HCT116 (cell line): ENCODE measurements around the gene COX15. TPM values are rescaled to one million over a fixed set of nuclear protein-coding genes. Genes with fewer than 3 reads are reported as not detected.

Experiments used
- ATAC-seq: fragments of 200-7000 bp; cut with Tn5 transposase; 2 replicates; pipeline ENCODE4 v1.9.1; 2020; ENCODE audit warnings: mild to moderate bottlenecking, moderate library complexity
- BruUV-seq: library from RNA; stranded (reverse); fragments of 400-500 nt; replicated peaks from 2 replicates; lab custom pipeline; 2021; lab: Mats Ljungman, UMichigan
- CTCF ChIA-PET: fragments of 300-600 bp; sonication (Branson Sonifier 250); formaldehyde crosslinking; loops from one replicate; lab custom pipeline; 2021; ENCODE audit warnings: antibody characterized with exemption; lab: Charles Lee
- POLR2A ChIA-PET: fragments of 300-600, 350-600 bp; sonication (Branson Sonifier 250); formaldehyde crosslinking; loops from one replicate; lab custom pipeline; 2021; ENCODE audit warnings: antibody characterized with exemption; lab: Charles Lee
- RAD21 ChIA-PET, 2 experiments: fragments of 300-600 bp; sonication (Branson Sonifier 250); formaldehyde crosslinking; loops; one replicate each; lab custom pipeline; 2023; ENCODE audit warnings: low total read pairs in 2 of 2; ENCODE audit not compliant: uncharacterized antibody in 2 of 2, unreplicated experiment in 2 of 2, low non-redundant PET in 1 of 2; lab: Charles Lee
- DNase-seq: peaks from one replicate; pipeline ENCODE4 v3.0.0-alpha.2; 2010; ENCODE audit warnings: low read depth, low spot score
- H2AFZ ChIP-seq: fragments of 200-600 bp; shearing (Covaris generic), sonication (generic); 2 replicates; pipeline ENCODE4 v1.6.1; 2017; ENCODE audit warnings: low read depth, mixed run types, mixed read lengths, antibody characterized with exemption, low read length; ENCODE audit not compliant: poor library complexity, severe bottlenecking
- H3K27ac ChIP-seq: 2 replicates; pipeline ENCODE4 v1.5.1; 2012; ENCODE audit warnings: low read depth, low read length
- H3K27me3 ChIP-seq: fragments of 200-600 bp; sonication (generic); 2 replicates; pipeline ENCODE4 v1.6.1; 2016; ENCODE audit warnings: mixed run types, low read length, mixed read lengths; ENCODE audit not compliant: insufficient read depth
- H3K36me3 ChIP-seq, 2 experiments: fragments of 200-500 bp in 1 of 2; fragments of 200-600 bp in 1 of 2; sonication (Bioruptor generic) in 1 of 2; sonication (generic) in 1 of 2; 2 replicates each; pipeline versions ENCODE4 v1.5.1 to v1.6.1; 2014 to 2016; ENCODE audit warnings: low read length in 2 of 2, inconsistent platforms in 1 of 2, mixed read lengths in 1 of 2, mixed run types in 1 of 2; ENCODE audit not compliant: insufficient read depth in 2 of 2, control insufficient read depth in 1 of 2
- H3K4me1 ChIP-seq, 2 experiments: fragments of 200-600 bp in 1 of 2; sonication (generic) in 1 of 2; 2 replicates each; pipeline versions ENCODE4 v1.5.1 to v1.6.1; 2012 to 2017; ENCODE audit warnings: low read length in 2 of 2, inconsistent platforms in 1 of 2, mild to moderate bottlenecking in 1 of 2, mixed read lengths in 1 of 2, mixed run types in 1 of 2, moderate library complexity in 1 of 2; ENCODE audit not compliant: insufficient read depth in 2 of 2, control insufficient read depth in 1 of 2
- H3K4me2 ChIP-seq: fragments of 200-600 bp; sonication (generic); 2 replicates; pipeline ENCODE4 v1.6.1; 2017; ENCODE audit warnings: mixed run types, low read length, mixed read lengths
- H3K4me3 ChIP-seq, 2 experiments: fragments of 200-600 bp in 1 of 2; sonication (generic) in 1 of 2; replicated peaks in 1 of 2; 2 replicates each; pipeline ENCODE4 v1.5.1; 2011 to 2016; ENCODE audit warnings: low read length in 2 of 2, control low read depth in 1 of 2, low read depth in 1 of 2, mild to moderate bottlenecking in 1 of 2, mixed read lengths in 1 of 2, mixed run types in 1 of 2
- H3K79me2 ChIP-seq: fragments of 200-600 bp; sonication (generic); 2 replicates; pipeline ENCODE4 v1.6.1; 2017; ENCODE audit warnings: mild to moderate bottlenecking, mixed run types, low read length, moderate library complexity, mixed read lengths; ENCODE audit not compliant: insufficient read depth
- H3K9ac ChIP-seq: fragments of 200-600 bp; sonication (generic); 2 replicates; pipeline ENCODE4 v1.6.1; 2016; ENCODE audit warnings: low read length, mixed read lengths
- H3K9me2 ChIP-seq: fragments of 200-600 bp; sonication (generic), shearing (Covaris generic); 2 replicates; pipeline ENCODE4 v1.6.1; 2017; ENCODE audit warnings: mixed run types, mild to moderate bottlenecking, moderate library complexity; ENCODE audit not compliant: insufficient read depth
- H3K9me3 ChIP-seq, 2 experiments: fragments of 200-500 bp in 1 of 2; fragments of 200-600 bp in 1 of 2; sonication (Bioruptor generic) in 1 of 2; sonication (generic) in 1 of 2; 2 replicates each; pipeline ENCODE4 v1.6.1; 2014 to 2017; ENCODE audit warnings: low read length in 2 of 2, mixed read lengths in 2 of 2, inconsistent platforms in 1 of 2, low read depth in 1 of 2, mild to moderate bottlenecking in 1 of 2, mixed run types in 1 of 2, moderate library complexity in 1 of 2; ENCODE audit not compliant: control insufficient read depth in 1 of 2, insufficient read depth in 1 of 2
- H4K20me1 ChIP-seq: fragments of 200-600 bp; sonication (generic), shearing (Covaris generic); 2 replicates; pipeline ENCODE4 v1.6.1; 2017; ENCODE audit warnings: mixed run types, mild to moderate bottlenecking, moderate library complexity; ENCODE audit not compliant: insufficient read depth
- CEBPB ChIP-seq: IDR thresholded peaks from 2 replicates; pipeline ENCODE4 v1.6.1; 2012; ENCODE audit warnings: low read depth
- EGR1 ChIP-seq: IDR thresholded peaks from 2 replicates; pipeline ENCODE4 v1.6.1; 2012; ENCODE audit warnings: low read depth
- ELF1 ChIP-seq: IDR thresholded peaks from 2 replicates; pipeline ENCODE4 v1.6.1; 2012; ENCODE audit warnings: low read depth, borderline replicate concordance
- EZH2 ChIP-seq: fragments of 200-600 bp; sonication (generic); IDR thresholded peaks from 2 replicates; pipeline ENCODE4 v1.6.1; 2017; ENCODE audit warnings: antibody characterized with exemption, mixed run types
- FOSL1 ChIP-seq: IDR thresholded peaks from 2 replicates; pipeline ENCODE4 v1.6.1; 2012; ENCODE audit warnings: low read depth
- POLR2AphosphoS5 ChIP-seq: IDR thresholded peaks from 2 replicates; pipeline ENCODE4 v1.6.1; 2011; ENCODE audit warnings: mild to moderate bottlenecking, low read depth, low read length, moderate library complexity
- RAD21 ChIP-seq: IDR thresholded peaks from 2 replicates; pipeline ENCODE4 v1.6.1; 2012; ENCODE audit warnings: low read depth, mild to moderate bottlenecking
- SP1 ChIP-seq: IDR thresholded peaks from 2 replicates; pipeline ENCODE4 v1.6.1; 2012; ENCODE audit warnings: low read depth
- SRF ChIP-seq: IDR thresholded peaks from 2 replicates; pipeline ENCODE4 v1.6.1; 2012; ENCODE audit warnings: low read depth
- TCF7L2 ChIP-seq: IDR thresholded peaks from 2 replicates; pipeline ENCODE4 v1.7.0; 2011; ENCODE audit warnings: borderline replicate concordance, inconsistent platforms; ENCODE audit not compliant: insufficient read depth, insufficient read length; ENCODE audit errors: extremely low read depth
- YY1 ChIP-seq: IDR thresholded peaks from 2 replicates; pipeline ENCODE4 v1.6.1; 2011; ENCODE audit warnings: low read length, low read depth, moderate library complexity, mild to moderate bottlenecking; ENCODE audit not compliant: insufficient replicate concordance; ENCODE audit errors: extremely low read depth
- ZFX ChIP-seq: fragments of 450-650 bp; IDR thresholded peaks from 2 replicates; pipeline ENCODE4 v1.6.1; 2017
- ZNF274 ChIP-seq: fragments of 200-500 bp; sonication (Bioruptor generic); IDR thresholded peaks from 2 replicates; pipeline ENCODE4 v1.6.1; 2014; ENCODE audit warnings: mild to moderate bottlenecking, low read depth, low read length, inconsistent platforms
- intact Hi-C: fragments of 100-400 bp; cut with micrococcal nuclease; formaldehyde crosslinking; loops from 2 replicates; pipeline ENCODE4 v1.10.0; 2022
- total RNA-seq: library from RNA; stranded (reverse); gene quantifications from one replicate; pipeline ENCODE4 v1.2.1, GENCODE V29; 2021; ENCODE audit not compliant: unreplicated experiment
- TF ChIP-seq, protein P1 (sequence below): IDR thresholded peaks from 2 replicates; pipeline ENCODE4 v1.6.1; 2012
- TF ChIP-seq, protein P2 (sequence below): IDR thresholded peaks from 2 replicates; pipeline ENCODE4 v1.6.1; 2011; ENCODE audit warnings: mild to moderate bottlenecking, low read length, moderate library complexity; ENCODE audit not compliant: insufficient replicate concordance; ENCODE audit errors: extremely low read depth
- TF ChIP-seq, protein P3 (sequence below), 3 experiments: fragments of 200-600 bp in 1 of 3; sonication (generic) in 1 of 3; IDR thresholded peaks in 2 of 3; conservative IDR thresholded peaks in 1 of 3; 2 replicates each; pipeline ENCODE4 v1.5.1; 2012 to 2017; ENCODE audit warnings: low read depth in 2 of 3, low read length in 2 of 3, antibody characterized with exemption in 1 of 3, borderline replicate concordance in 1 of 3, control low read depth in 1 of 3, mild to moderate bottlenecking in 1 of 3, mixed read lengths in 1 of 3, mixed run types in 1 of 3, moderate library complexity in 1 of 3; ENCODE audit not compliant: insufficient read depth in 1 of 3

COX15 gene
- total RNA-seq, 1 experiment from 2014 or later, result 79.6 TPM

DNA sequence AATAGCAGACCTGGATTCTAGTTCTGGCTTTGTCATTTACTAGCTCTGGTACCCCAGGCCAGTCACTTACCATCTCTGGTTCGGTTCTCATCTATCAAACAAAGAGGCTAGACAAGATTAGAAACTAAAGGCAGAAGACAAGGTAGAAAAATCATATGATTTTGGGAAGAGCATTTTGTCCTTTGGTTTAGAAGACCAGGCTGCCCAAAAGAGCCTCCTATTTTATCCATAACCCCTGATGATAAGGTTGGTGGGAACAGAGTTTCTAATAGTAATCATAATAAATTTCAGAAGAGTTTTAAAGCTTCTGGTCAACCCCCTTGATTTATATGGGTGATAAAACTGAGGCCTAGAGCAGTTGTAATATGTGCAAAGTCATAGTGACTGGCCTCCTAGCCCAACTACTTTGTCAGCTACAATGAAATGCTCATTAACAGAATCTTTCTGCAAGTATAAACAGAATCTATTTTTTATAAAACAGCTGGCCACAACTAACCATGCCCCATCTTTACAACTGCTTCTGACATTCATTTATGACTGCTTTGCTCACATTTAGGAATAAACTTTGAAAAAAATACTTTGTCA, 23.4 kb downstream of the COX15 start:
- Histone ChIP-seq H3K27ac (no peak overlapping the region), H3K4me3 (no peak overlapping the region), H3K4me1 (no peaks in the 10 kb centered on the region), H3K9me2 (no peaks in the 10 kb centered on the region), H3K36me3 (peaks cover 22 to 29% of the 10 kb centered on the region in 2 experiments; a peak in 3 of 4 replicates), H4K20me1 (no peaks in the 10 kb centered on the region), H3K79me2 (no peaks in the 10 kb centered on the region), H3K9ac (no peak overlapping the region), H3K9me3 (no peaks in the 10 kb centered on the region), H2AFZ (no peak overlapping the region), H3K4me2 (no peak overlapping the region), H3K27me3 (no peaks in the 10 kb centered on the region)
- ChIA-PET CTCF (interaction anchor here (1.1 kb wide), 1 partner anchor 224 kb away, joined by 3 read pairs; no protein-coding TSS in a partner anchor), POLR2A (no interaction called here), RAD21 (no interaction called here)
- intact Hi-C loops, result loop anchor here (5.0 kb wide), 1 partner anchor 221 kb away; no protein-coding TSS in a partner anchor
- no TSS peak for BruUV-seq
- no peak for TF ChIP-seq ZNF274
- no peak for TF ChIP-seq TCF7L2
- TF ChIP-seq, protein P1, sequence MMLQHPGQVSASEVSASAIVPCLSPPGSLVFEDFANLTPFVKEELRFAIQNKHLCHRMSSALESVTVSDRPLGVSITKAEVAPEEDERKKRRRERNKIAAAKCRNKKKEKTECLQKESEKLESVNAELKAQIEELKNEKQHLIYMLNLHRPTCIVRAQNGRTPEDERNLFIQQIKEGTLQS, result no peak
- TF ChIP-seq CEBPB, result no peak
- TF ChIP-seq SRF, result no peak
- TF ChIP-seq ELF1, result no peak
- TF ChIP-seq SP1, result no peak
- TF ChIP-seq ZFX, result no peak
- TF ChIP-seq, protein P2, sequence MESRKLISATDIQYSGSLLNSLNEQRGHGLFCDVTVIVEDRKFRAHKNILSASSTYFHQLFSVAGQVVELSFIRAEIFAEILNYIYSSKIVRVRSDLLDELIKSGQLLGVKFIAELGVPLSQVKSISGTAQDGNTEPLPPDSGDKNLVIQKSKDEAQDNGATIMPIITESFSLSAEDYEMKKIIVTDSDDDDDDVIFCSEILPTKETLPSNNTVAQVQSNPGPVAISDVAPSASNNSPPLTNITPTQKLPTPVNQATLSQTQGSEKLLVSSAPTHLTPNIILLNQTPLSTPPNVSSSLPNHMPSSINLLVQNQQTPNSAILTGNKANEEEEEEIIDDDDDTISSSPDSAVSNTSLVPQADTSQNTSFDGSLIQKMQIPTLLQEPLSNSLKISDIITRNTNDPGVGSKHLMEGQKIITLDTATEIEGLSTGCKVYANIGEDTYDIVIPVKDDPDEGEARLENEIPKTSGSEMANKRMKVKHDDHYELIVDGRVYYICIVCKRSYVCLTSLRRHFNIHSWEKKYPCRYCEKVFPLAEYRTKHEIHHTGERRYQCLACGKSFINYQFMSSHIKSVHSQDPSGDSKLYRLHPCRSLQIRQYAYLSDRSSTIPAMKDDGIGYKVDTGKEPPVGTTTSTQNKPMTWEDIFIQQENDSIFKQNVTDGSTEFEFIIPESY, result no peak
- TF ChIP-seq, protein P3, sequence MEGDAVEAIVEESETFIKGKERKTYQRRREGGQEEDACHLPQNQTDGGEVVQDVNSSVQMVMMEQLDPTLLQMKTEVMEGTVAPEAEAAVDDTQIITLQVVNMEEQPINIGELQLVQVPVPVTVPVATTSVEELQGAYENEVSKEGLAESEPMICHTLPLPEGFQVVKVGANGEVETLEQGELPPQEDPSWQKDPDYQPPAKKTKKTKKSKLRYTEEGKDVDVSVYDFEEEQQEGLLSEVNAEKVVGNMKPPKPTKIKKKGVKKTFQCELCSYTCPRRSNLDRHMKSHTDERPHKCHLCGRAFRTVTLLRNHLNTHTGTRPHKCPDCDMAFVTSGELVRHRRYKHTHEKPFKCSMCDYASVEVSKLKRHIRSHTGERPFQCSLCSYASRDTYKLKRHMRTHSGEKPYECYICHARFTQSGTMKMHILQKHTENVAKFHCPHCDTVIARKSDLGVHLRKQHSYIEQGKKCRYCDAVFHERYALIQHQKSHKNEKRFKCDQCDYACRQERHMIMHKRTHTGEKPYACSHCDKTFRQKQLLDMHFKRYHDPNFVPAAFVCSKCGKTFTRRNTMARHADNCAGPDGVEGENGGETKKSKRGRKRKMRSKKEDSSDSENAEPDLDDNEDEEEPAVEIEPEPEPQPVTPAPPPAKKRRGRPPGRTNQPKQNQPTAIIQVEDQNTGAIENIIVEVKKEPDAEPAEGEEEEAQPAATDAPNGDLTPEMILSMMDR (IDR thresholded peaks at IDR 0.05 in 2 of 3, conservative IDR thresholded peaks at IDR 0.05 in 1 of 3; ENCODE audit: borderline replicate concordance in 1 of 3, insufficient read depth in 1 of 3, low read depth in 2 of 3, low read length in 2 of 3), result no peak
- no peak for TF ChIP-seq EZH2
- no peak for TF ChIP-seq RAD21
- TF ChIP-seq YY1, result no peak
- TF ChIP-seq POLR2AphosphoS5, result no peak
- TF ChIP-seq EGR1, result no peak
- no peak for TF ChIP-seq FOSL1
- ATAC-seq (no peak), DNase-seq (no peak)
